HEK293 (cell line): ENCODE data around the gene FAM76A.

ENCODE experiments used
- BCL11A ChIP-seq: fragments of 450-650 bp; formaldehyde crosslinking; IDR thresholded peaks from 2 replicates; pipeline ENCODE4 v1.5.1; 2016; ENCODE audit warnings: low read depth, missing biosample characterization, missing genetic modification characterization
- GFI1B ChIP-seq: fragments of 450-650 bp; formaldehyde crosslinking; IDR thresholded peaks from 2 replicates; pipeline ENCODE4 v1.5.1; 2016; ENCODE audit warnings: missing biosample characterization, missing genetic modification characterization
- GLI4 ChIP-seq: fragments of 450-650 bp; formaldehyde crosslinking; IDR thresholded peaks from 2 replicates; pipeline ENCODE4 v1.5.1; 2016; ENCODE audit warnings: missing biosample characterization, missing genetic modification characterization
- ZIC2 ChIP-seq: fragments of 450-650 bp; formaldehyde crosslinking; IDR thresholded peaks from 2 replicates; pipeline ENCODE4 v1.5.1; 2016; ENCODE audit warnings: missing biosample characterization, missing genetic modification characterization
- ZNF174 ChIP-seq: fragments of 450-650 bp; formaldehyde crosslinking; IDR thresholded peaks from 2 replicates; pipeline ENCODE4 v1.5.0; 2017; ENCODE audit warnings: missing biosample characterization, mild to moderate bottlenecking, missing genetic modification characterization
- ZNF2 ChIP-seq: fragments of 450-650 bp; formaldehyde crosslinking; IDR thresholded peaks from 2 replicates; pipeline ENCODE4 v1.5.1; 2016; ENCODE audit warnings: missing biosample characterization, missing genetic modification characterization
- ZNF324 ChIP-seq: fragments of 450-650 bp; formaldehyde crosslinking; IDR thresholded peaks from 2 replicates; pipeline ENCODE4 v1.5.1; 2016; ENCODE audit warnings: missing biosample characterization, missing genetic modification characterization
- ZNF354C ChIP-seq: fragments of 450-650 bp; formaldehyde crosslinking; IDR thresholded peaks from 2 replicates; pipeline ENCODE4 v1.5.1; 2016; ENCODE audit warnings: missing biosample characterization, missing genetic modification characterization, low read depth, borderline replicate concordance
- ZNF433 ChIP-seq: fragments of 450-650 bp; formaldehyde crosslinking; IDR thresholded peaks from 2 replicates; pipeline ENCODE4 v1.5.1; 2016; ENCODE audit warnings: missing biosample characterization, missing genetic modification characterization, low read depth
- ZNF501 ChIP-seq: fragments of 450-650 bp; formaldehyde crosslinking; IDR thresholded peaks from 2 replicates; pipeline ENCODE4 v1.5.1; 2016; ENCODE audit warnings: missing biosample characterization, missing genetic modification characterization
- ZNF549 ChIP-seq: fragments of 450-650 bp; IDR thresholded peaks from 2 replicates; pipeline ENCODE4 v1.5.1; 2018; ENCODE audit warnings: missing biosample characterization, missing genetic modification characterization, mild to moderate bottlenecking, inconsistent platforms, moderate library complexity
- ZNF600 ChIP-seq: fragments of 450-650 bp; formaldehyde crosslinking; IDR thresholded peaks from 2 replicates; pipeline ENCODE4 v1.5.1; 2016; ENCODE audit warnings: missing biosample characterization, missing genetic modification characterization
- ZNF677 ChIP-seq: fragments of 450-650 bp; IDR thresholded peaks from 2 replicates; pipeline ENCODE4 v1.5.0; 2018; ENCODE audit warnings: missing biosample characterization, mild to moderate bottlenecking, missing genetic modification characterization, moderate library complexity
- TF ChIP-seq, protein P1 (sequence below): fragments of 450-650 bp; formaldehyde crosslinking; IDR thresholded peaks from 2 replicates; pipeline ENCODE4 v1.5.1; 2016; ENCODE audit warnings: missing biosample characterization, missing genetic modification characterization
- TF ChIP-seq, protein P2 (sequence below): fragments of 450-650 bp; formaldehyde crosslinking; IDR thresholded peaks from 2 replicates; pipeline ENCODE4 v1.5.0; 2017; ENCODE audit warnings: missing biosample characterization, missing genetic modification characterization, borderline replicate concordance
- TF ChIP-seq, protein P3 (sequence below): sonication (generic); formaldehyde crosslinking; IDR thresholded peaks from 2 replicates; pipeline ENCODE4 v1.8.1; 2022; ENCODE audit warnings: mild to moderate bottlenecking, moderate library complexity, missing genetic modification reagents
- TF ChIP-seq, protein P4 (sequence below): fragments of 450-650 bp; formaldehyde crosslinking; IDR thresholded peaks from 2 replicates; pipeline ENCODE4 v1.5.1; 2016; ENCODE audit warnings: missing biosample characterization, missing genetic modification characterization
- TF ChIP-seq, protein P5 (sequence below): fragments of 450-650 bp; formaldehyde crosslinking; IDR thresholded peaks from 2 replicates; pipeline ENCODE4 v1.5.1; 2016; ENCODE audit warnings: missing biosample characterization, missing genetic modification characterization
- TF ChIP-seq, protein P6 (sequence below): fragments of 450-650 bp; formaldehyde crosslinking; IDR thresholded peaks from 2 replicates; pipeline ENCODE4 v1.5.1; 2016; ENCODE audit warnings: missing biosample characterization, missing genetic modification characterization
- TF ChIP-seq, protein P7 (sequence below): fragments of 450-650 bp; formaldehyde crosslinking; IDR thresholded peaks from 2 replicates; pipeline ENCODE4 v1.5.1; 2016; ENCODE audit warnings: missing biosample characterization, missing genetic modification characterization, low read depth
- TF ChIP-seq, protein P8 (sequence below): fragments of 450-650 bp; formaldehyde crosslinking; IDR thresholded peaks from 2 replicates; pipeline ENCODE4 v1.5.1; 2016; ENCODE audit warnings: missing biosample characterization, missing genetic modification characterization

The FAM76A gene

DNA sequence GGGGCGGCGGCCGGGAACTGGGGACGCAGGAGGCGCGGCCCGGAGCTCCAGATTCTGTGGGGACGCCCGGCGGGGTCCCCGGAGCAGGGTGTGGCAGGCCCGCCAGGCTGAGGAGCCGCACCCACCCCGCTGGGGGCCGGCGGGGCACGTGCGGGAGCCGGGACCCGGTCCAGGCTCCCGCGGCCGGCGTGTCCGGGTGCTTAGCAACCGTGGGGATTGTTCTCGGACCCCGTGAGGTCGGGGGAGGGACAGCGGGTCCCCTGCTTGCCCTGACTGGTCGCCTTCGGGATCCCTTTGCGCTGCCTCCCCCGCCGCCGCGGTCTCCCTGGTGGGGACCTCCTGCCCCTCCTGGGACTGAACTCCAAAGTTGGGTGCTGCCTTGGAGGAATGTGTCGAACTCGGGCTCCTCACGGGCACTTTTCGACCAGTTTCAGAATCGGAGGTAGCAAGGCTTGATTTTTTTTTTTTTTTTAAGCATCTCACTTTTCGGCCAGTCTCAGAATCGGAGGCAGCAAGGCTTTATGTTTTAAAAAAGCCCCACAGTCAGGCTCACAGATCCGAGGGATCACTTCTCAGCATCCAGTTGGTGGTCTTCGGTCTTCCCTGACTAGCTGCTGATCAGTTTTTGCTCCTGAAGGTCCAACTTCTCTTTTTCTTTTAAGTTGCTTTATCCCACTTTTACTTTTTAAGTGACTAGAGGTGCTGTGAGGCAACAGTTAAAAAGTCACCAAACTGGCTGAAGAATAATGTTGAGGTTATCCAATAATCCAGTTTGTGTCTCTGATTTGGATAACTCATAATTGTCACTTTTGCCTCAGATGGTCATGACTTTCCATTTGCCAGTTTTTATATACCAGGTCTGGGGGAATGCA lies 648 bp downstream of the FAM76A start (continued):
- TF ChIP-seq, protein P1, sequence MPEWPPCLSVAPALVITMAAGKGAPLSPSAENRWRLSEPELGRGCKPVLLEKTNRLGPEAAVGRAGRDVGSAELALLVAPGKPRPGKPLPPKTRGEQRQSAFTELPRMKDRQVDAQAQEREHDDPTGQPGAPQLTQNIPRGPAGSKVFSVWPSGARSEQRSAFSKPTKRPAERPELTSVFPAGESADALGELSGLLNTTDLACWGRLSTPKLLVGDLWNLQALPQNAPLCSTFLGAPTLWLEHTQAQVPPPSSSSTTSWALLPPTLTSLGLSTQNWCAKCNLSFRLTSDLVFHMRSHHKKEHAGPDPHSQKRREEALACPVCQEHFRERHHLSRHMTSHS (tag by site-specific recombination) = no peak
- no peak for TF ChIP-seq ZNF677
- TF ChIP-seq, protein P2, sequence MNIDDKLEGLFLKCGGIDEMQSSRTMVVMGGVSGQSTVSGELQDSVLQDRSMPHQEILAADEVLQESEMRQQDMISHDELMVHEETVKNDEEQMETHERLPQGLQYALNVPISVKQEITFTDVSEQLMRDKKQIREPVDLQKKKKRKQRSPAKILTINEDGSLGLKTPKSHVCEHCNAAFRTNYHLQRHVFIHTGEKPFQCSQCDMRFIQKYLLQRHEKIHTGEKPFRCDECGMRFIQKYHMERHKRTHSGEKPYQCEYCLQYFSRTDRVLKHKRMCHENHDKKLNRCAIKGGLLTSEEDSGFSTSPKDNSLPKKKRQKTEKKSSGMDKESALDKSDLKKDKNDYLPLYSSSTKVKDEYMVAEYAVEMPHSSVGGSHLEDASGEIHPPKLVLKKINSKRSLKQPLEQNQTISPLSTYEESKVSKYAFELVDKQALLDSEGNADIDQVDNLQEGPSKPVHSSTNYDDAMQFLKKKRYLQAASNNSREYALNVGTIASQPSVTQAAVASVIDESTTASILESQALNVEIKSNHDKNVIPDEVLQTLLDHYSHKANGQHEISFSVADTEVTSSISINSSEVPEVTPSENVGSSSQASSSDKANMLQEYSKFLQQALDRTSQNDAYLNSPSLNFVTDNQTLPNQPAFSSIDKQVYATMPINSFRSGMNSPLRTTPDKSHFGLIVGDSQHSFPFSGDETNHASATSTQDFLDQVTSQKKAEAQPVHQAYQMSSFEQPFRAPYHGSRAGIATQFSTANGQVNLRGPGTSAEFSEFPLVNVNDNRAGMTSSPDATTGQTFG (tag by site-specific recombination) = no peak
- TF ChIP-seq ZNF324 (tag by site-specific recombination) = no peak
- TF ChIP-seq ZNF600 (tag by site-specific recombination) = 0 out of 2 replicates have a peak, but pooled peaks have one; percentile 39
- TF ChIP-seq, protein P3, sequence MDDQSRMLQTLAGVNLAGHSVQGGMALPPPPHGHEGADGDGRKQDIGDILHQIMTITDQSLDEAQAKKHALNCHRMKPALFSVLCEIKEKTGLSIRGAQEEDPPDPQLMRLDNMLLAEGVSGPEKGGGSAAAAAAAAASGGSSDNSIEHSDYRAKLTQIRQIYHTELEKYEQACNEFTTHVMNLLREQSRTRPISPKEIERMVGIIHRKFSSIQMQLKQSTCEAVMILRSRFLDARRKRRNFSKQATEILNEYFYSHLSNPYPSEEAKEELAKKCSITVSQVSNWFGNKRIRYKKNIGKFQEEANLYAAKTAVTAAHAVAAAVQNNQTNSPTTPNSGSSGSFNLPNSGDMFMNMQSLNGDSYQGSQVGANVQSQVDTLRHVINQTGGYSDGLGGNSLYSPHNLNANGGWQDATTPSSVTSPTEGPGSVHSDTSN = no peak
- no peak for TF ChIP-seq GFI1B
- TF ChIP-seq ZNF354C = no peak
- no peak for TF ChIP-seq GLI4 (tag by site-specific recombination)
- TF ChIP-seq ZNF433 (tag by site-specific recombination) = no peak
- TF ChIP-seq, protein P4, sequence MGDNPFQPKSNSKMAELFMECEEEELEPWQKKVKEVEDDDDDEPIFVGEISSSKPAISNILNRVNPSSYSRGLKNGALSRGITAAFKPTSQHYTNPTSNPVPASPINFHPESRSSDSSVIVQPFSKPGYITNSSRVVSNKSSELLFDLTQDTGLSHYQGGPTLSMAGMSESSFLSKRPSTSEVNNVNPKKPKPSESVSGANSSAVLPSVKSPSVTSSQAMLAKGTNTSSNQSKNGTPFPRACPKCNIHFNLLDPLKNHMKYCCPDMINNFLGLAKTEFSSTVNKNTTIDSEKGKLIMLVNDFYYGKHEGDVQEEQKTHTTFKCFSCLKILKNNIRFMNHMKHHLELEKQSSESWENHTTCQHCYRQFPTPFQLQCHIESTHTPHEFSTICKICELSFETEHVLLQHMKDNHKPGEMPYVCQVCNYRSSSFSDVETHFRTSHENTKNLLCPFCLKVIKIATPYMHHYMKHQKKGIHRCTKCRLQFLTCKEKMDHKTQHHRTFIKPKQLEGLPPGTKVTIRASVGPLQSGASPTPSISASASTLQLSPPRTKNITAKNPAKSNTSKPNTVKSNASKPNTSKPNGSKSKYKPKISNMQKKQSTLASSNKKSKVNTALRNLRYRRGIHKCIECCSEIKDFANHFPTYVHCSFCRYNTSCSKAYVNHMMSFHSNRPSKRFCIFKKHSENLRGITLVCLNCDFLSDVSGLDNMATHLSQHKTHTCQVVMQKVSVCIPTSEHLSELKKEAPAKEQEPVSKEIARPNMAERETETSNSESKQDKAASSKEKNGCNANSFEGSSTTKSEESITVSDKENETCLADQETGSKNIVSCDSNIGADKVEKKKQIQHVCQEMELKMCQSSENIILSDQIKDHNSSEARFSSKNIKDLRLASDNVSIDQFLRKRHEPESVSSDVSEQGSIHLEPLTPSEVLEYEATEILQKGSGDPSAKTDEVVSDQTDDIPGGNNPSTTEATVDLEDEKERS (tag by site-specific recombination) = no peak
- TF ChIP-seq ZNF549 (tag by site-specific recombination) = no peak
- TF ChIP-seq ZNF2 = 0 out of 2 replicates have a peak, but pooled peaks have one; percentile 33
- no peak for TF ChIP-seq BCL11A (tag by site-specific recombination)
- TF ChIP-seq ZNF501 (tag by site-specific recombination) = no peak
- TF ChIP-seq, protein P5, sequence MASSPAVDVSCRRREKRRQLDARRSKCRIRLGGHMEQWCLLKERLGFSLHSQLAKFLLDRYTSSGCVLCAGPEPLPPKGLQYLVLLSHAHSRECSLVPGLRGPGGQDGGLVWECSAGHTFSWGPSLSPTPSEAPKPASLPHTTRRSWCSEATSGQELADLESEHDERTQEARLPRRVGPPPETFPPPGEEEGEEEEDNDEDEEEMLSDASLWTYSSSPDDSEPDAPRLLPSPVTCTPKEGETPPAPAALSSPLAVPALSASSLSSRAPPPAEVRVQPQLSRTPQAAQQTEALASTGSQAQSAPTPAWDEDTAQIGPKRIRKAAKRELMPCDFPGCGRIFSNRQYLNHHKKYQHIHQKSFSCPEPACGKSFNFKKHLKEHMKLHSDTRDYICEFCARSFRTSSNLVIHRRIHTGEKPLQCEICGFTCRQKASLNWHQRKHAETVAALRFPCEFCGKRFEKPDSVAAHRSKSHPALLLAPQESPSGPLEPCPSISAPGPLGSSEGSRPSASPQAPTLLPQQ (tag by site-specific recombination) = peak; percentile 77
- TF ChIP-seq ZIC2 = peak; percentile 78
- TF ChIP-seq, protein P6, sequence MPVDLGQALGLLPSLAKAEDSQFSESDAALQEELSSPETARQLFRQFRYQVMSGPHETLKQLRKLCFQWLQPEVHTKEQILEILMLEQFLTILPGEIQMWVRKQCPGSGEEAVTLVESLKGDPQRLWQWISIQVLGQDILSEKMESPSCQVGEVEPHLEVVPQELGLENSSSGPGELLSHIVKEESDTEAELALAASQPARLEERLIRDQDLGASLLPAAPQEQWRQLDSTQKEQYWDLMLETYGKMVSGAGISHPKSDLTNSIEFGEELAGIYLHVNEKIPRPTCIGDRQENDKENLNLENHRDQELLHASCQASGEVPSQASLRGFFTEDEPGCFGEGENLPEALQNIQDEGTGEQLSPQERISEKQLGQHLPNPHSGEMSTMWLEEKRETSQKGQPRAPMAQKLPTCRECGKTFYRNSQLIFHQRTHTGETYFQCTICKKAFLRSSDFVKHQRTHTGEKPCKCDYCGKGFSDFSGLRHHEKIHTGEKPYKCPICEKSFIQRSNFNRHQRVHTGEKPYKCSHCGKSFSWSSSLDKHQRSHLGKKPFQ (tag by site-specific recombination) = no peak
- TF ChIP-seq, protein P7, sequence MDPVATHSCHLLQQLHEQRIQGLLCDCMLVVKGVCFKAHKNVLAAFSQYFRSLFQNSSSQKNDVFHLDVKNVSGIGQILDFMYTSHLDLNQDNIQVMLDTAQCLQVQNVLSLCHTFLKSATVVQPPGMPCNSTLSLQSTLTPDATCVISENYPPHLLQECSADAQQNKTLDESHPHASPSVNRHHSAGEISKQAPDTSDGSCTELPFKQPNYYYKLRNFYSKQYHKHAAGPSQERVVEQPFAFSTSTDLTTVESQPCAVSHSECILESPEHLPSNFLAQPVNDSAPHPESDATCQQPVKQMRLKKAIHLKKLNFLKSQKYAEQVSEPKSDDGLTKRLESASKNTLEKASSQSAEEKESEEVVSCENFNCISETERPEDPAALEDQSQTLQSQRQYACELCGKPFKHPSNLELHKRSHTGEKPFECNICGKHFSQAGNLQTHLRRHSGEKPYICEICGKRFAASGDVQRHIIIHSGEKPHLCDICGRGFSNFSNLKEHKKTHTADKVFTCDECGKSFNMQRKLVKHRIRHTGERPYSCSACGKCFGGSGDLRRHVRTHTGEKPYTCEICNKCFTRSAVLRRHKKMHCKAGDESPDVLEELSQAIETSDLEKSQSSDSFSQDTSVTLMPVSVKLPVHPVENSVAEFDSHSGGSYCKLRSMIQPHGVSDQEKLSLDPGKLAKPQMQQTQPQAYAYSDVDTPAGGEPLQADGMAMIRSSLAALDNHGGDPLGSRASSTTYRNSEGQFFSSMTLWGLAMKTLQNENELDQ (tag by site-specific recombination) = no peak
- no peak for TF ChIP-seq ZNF174
- TF ChIP-seq, protein P8, sequence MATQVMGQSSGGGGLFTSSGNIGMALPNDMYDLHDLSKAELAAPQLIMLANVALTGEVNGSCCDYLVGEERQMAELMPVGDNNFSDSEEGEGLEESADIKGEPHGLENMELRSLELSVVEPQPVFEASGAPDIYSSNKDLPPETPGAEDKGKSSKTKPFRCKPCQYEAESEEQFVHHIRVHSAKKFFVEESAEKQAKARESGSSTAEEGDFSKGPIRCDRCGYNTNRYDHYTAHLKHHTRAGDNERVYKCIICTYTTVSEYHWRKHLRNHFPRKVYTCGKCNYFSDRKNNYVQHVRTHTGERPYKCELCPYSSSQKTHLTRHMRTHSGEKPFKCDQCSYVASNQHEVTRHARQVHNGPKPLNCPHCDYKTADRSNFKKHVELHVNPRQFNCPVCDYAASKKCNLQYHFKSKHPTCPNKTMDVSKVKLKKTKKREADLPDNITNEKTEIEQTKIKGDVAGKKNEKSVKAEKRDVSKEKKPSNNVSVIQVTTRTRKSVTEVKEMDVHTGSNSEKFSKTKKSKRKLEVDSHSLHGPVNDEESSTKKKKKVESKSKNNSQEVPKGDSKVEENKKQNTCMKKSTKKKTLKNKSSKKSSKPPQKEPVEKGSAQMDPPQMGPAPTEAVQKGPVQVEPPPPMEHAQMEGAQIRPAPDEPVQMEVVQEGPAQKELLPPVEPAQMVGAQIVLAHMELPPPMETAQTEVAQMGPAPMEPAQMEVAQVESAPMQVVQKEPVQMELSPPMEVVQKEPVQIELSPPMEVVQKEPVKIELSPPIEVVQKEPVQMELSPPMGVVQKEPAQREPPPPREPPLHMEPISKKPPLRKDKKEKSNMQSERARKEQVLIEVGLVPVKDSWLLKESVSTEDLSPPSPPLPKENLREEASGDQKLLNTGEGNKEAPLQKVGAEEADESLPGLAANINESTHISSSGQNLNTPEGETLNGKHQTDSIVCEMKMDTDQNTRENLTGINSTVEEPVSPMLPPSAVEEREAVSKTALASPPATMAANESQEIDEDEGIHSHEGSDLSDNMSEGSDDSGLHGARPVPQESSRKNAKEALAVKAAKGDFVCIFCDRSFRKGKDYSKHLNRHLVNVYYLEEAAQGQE (tag by site-specific recombination) = no peak
